CD4-positive, alpha-beta T cell treated with Interleukin-17A for 1 hour (primary cell): Measurements from ENCODE around the gene DHRSX.
"Not testable (repeated sequence)": the region's sequence is repeated elsewhere in the genome, so short reads cannot be mapped to it uniquely, and the experiment has no call there.

ENCODE experiments used
- DNase-seq: peaks from one replicate; pipeline ENCODE4 v3.0.0-alpha.2; 2020

The DHRSX gene

GRCh38 chrX:2423899-2424298, 76.9 kb downstream of the DHRSX start:
- no peak for DNase-seq

GRCh38 chrX:2423282-2423681, 77.5 kb downstream of the DHRSX start:
- DNase-seq = no peak

GRCh38 chrX:2419418-2419817, 81.4 kb downstream of the DHRSX start:
- DNase-seq = not testable (repeated sequence)

- no peak for DNase-seq
Observed at GRCh38 chrX:2418000-2418399, 82.8 kb downstream of the DHRSX start.

- no peak for DNase-seq
Observed at GRCh38 chrX:2416851-2417604, 83.7 kb downstream of the DHRSX start.

- no peak for DNase-seq
Observed at GRCh38 chrX:2414384-2414783, 86.4 kb downstream of the DHRSX start.

GRCh38 chrX:2413969-2414368, 86.8 kb downstream of the DHRSX start:
- no peak for DNase-seq

GRCh38 chrX:2412131-2412530, 88.6 kb downstream of the DHRSX start:
- no peak for DNase-seq

GRCh38 chrX:2410279-2411020, 90.3 kb downstream of the DHRSX start:
- no peak for DNase-seq

GRCh38 chrX:2409796-2410195, 91.0 kb downstream of the DHRSX start:
- no peak for DNase-seq

- no peak for DNase-seq
Observed at GRCh38 chrX:2408856-2409255, 91.9 kb downstream of the DHRSX start.

- no peak for DNase-seq
Observed at GRCh38 chrX:2406891-2407518, 93.8 kb downstream of the DHRSX start.

GRCh38 chrX:2404776-2405175, 96.0 kb downstream of the DHRSX start:
- no peak for DNase-seq

- no peak for DNase-seq
Observed at GRCh38 chrX:2402361-2402690, 98.5 kb downstream of the DHRSX start.

GRCh38 chrX:2401590-2402360, 99.0 kb downstream of the DHRSX start:
- no peak for DNase-seq

GRCh38 chrX:2401201-2401589, 99.6 kb downstream of the DHRSX start:
- DNase-seq = no peak

GRCh38 chrX:2398064-2398656, 102.6 kb downstream of the DHRSX start:
- DNase-seq = no peak

GRCh38 chrX:2397229-2398063, 103.3 kb downstream of the DHRSX start:
- no peak for DNase-seq

GRCh38 chrX:2395261-2395992, 105.3 kb downstream of the DHRSX start:
- DNase-seq = no peak

- no peak for DNase-seq
Observed at GRCh38 chrX:2391869-2392606, 108.7 kb downstream of the DHRSX start.

- no peak for DNase-seq
Observed at GRCh38 chrX:2390754-2391153, 110.0 kb downstream of the DHRSX start.
